Measurements from ENCODE around the gene TSSC4. TPM values are rescaled to one million over a fixed set of nuclear protein-coding genes. Genes with fewer than 3 reads are reported as not detected.

Gene TSSC4
- total RNA-seq, 3 donors from 2014 or later, result 33.9 to 58.8 (median 39.2) TPM

DNA sequence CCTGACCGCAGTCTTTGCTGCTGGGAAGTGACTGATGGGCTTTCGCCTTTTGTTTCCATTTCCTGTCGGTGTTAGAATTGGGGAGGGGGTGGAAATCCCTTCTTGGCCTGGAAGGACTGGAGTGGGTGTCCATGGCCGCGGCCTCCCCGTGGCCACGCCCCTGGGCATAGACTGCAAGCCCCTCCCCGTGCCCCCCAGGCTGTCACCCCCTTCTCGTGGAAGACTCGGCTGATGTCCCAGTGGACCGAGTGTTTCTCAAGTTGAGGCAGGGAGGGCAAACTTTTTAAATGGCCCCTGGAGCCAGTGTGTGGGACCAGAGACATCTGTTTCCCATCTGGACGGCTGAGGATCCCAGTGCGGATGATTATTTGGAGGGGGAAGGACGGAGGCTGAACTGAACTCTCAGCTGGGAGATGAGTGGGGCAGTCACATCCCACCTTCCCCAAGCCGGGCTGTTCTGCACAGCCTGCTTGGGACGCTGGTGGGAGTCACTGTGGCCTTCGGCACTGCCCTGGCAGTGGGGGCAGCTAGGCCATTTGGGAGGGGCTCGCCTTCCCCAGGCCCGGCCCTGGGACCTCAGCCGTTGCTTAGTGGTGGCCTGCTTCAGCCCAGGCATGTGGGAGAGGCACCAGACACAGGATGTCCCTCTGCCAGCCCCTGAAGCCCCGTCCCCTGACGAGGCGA lies 21.9 kb upstream of the TSSC4 start:
- Histone ChIP-seq H3K36me3 (ENCODE audit: low read depth) (no peaks in the 10 kb centered on the region), H3K9me3 (no peaks in the 10 kb centered on the region), H3K4me3 (peak overlapping the region; percentile 96), H3K4me1 (ENCODE audit: low read depth) (peaks cover 61% of the 10 kb centered on the region)
- ATAC-seq (no peak), DNase-seq (peak in 2 of 3 donors; percentile 43 to 62)
- TF ChIP-seq, protein P1, sequence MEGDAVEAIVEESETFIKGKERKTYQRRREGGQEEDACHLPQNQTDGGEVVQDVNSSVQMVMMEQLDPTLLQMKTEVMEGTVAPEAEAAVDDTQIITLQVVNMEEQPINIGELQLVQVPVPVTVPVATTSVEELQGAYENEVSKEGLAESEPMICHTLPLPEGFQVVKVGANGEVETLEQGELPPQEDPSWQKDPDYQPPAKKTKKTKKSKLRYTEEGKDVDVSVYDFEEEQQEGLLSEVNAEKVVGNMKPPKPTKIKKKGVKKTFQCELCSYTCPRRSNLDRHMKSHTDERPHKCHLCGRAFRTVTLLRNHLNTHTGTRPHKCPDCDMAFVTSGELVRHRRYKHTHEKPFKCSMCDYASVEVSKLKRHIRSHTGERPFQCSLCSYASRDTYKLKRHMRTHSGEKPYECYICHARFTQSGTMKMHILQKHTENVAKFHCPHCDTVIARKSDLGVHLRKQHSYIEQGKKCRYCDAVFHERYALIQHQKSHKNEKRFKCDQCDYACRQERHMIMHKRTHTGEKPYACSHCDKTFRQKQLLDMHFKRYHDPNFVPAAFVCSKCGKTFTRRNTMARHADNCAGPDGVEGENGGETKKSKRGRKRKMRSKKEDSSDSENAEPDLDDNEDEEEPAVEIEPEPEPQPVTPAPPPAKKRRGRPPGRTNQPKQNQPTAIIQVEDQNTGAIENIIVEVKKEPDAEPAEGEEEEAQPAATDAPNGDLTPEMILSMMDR (IDR thresholded peaks at IDR 0.05), result no peak
- intact Hi-C loops (cut with DNase I, micrococcal nuclease), result no loop called here

DNA sequence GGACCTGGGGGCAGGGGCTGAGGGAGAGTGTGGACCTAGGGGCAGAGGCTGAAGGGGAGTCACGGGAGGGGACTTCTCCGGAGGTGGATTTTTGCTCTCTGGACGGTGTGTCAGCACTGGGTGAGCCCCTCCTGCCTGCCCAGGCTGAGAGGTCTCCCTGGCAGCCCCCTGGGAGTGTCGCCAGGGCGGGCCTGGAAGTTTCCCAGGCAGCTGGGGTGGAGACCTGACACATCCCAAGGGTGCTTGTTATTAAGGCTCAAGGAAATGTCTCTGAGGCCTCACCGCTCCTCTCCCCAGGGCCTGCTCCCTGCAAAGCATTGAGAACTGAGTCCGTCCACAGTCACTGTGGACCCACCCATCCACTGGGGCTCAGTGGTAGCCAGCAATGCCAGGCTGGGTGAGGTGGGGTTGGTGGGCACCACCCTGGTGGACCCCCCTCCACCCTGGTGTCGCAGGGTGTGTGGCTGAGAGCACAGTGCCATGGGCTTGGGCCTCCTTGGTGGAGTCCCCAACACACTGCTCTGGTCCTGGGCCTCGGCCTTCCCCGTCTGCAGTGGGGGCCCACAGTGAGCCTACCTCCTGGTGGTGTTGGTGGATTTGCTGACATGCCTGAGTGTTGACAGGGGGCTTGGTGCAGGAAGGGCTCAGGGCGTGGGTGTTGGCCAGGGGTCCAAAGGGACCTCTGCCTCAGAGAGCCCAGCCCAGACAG lies 20.9 kb upstream of the TSSC4 start:
- no peak overlapping the region for H3K4me3 ChIP-seq

GRCh38 chr11:2380396-2380795 lies 20.2 kb upstream of the TSSC4 start:
- no peak for ATAC-seq
- TF ChIP-seq, protein P1 (IDR thresholded peaks at IDR 0.05), result no peak

More for the DNA sequence above, 20.9 kb upstream of the TSSC4 start:
- no peak for ATAC-seq
- Histone ChIP-seq H3K36me3 (ENCODE audit: low read depth) (no peaks in the 10 kb centered on the region), H3K9me3 (no peaks in the 10 kb centered on the region), H3K4me1 (ENCODE audit: low read depth) (peaks cover 64% of the 10 kb centered on the region)
- TF ChIP-seq, protein P1 (IDR thresholded peaks at IDR 0.05), result no peak
- peak in 2 of 3 donors; percentile 36 to 51 for DNase-seq
- intact Hi-C loops (cut with DNase I, micrococcal nuclease), result no loop called here

GRCh38 chr11:2380807-2381350 lies 19.7 kb upstream of the TSSC4 start:
- ATAC-seq, result peak; percentile 2
- intact Hi-C loops (cut with DNase I, micrococcal nuclease), result no loop called here
- H3K4me1 ChIP-seq (ENCODE audit: low read depth), result peaks cover 60% of the 10 kb centered on the region

More at GRCh38 chr11:2380396-2380795, 20.2 kb upstream of the TSSC4 start:
- H3K4me3 ChIP-seq, result no peak overlapping the region
- H3K9me3 ChIP-seq, result no peaks in the 10 kb centered on the region
- DNase-seq, result peak in 1 of 3 donors; percentile 49
- H3K36me3 ChIP-seq (ENCODE audit: low read depth), result no peaks in the 10 kb centered on the region
- intact Hi-C loops (cut with DNase I, micrococcal nuclease), result no loop called here
- H3K4me1 ChIP-seq (ENCODE audit: low read depth), result peaks cover 62% of the 10 kb centered on the region

DNA sequence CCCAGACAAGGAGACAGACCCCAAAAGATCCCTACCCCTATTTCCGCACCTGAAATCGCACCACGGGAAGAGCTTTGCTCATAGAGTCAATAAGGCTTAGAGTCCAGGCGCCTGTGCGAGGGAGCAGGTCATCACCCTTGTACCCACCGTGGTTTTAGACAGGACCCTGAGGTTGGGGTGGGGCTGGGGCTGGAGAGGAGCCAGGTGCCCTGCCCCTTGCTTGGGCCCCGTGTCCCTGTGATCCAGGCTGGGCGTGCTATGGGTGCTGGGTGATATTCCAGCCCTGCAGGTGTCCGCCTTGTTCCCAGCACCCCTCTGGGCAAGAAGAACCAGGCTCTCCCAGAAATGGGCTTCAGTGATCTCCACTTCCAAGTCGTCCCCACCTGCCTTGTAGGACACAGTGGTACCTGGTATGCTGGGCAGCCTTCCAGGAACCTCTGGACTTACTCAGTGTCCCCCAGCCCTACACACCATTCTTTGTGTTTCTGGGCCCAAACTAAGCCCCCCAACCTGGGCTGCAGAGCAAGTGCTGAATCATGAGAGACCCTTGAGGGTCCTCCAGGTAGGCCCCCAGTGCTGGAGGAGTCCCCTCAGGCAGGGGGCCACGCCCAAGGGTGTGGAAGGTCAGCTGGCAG lies 18.9 kb upstream of the TSSC4 start:
- TF ChIP-seq, protein P1 (IDR thresholded peaks at IDR 0.05), result no peak
- peaks cover 58% of the 10 kb centered on the region for H3K4me1 ChIP-seq (ENCODE audit: low read depth)
- no peak overlapping the region for H3K4me3 ChIP-seq
- intact Hi-C loops (cut with DNase I, micrococcal nuclease), result no loop called here
- peak in 2 of 3 donors; percentile 34 to 55 for DNase-seq
- ATAC-seq, result no peak
- no peaks in the 10 kb centered on the region for H3K36me3 ChIP-seq (ENCODE audit: low read depth)
- H3K9me3 ChIP-seq, result no peaks in the 10 kb centered on the region

More at GRCh38 chr11:2380807-2381350, 19.7 kb upstream of the TSSC4 start:
- peak; percentile 64 to 83 (median 67) for DNase-seq
- no peaks in the 10 kb centered on the region for H3K9me3 ChIP-seq
- no peaks in the 10 kb centered on the region for H3K36me3 ChIP-seq (ENCODE audit: low read depth)
- H3K4me3 ChIP-seq, result no peak overlapping the region
- TF ChIP-seq, protein P1 (IDR thresholded peaks at IDR 0.05), result no peak

All from mucosa of descending colon (tissue), 3 donors.